Activated CD8-positive, alpha-beta T cell treated with anti-CD3 and anti-CD28 coated beads for 36 hours (primary cell): ENCODE data around the gene TYW1B. TPM values are rescaled to one million over a fixed set of nuclear protein-coding genes. Genes with fewer than 3 reads are reported as not detected.
"Not testable (repeated sequence)": the region's sequence is repeated elsewhere in the genome, so short reads cannot be mapped to it uniquely, and the experiment has no call there.

Experiments used
- ATAC-seq: fragments of 200-7000 bp; cut with Tn5 transposase; one replicate; pipeline ENCODE4 v1.10.0; 2021; ENCODE audit warnings: mild to moderate bottlenecking, moderate library complexity
- CTCF ChIA-PET: fragments of 350-600 bp; sonication (Branson Sonifier 250); formaldehyde crosslinking; loops from one replicate; lab custom pipeline; 2021; ENCODE audit warnings: antibody characterized with exemption; lab: Charles Lee
- POLR2A ChIA-PET: fragments of 350-600 bp; sonication (Branson Sonifier 250); formaldehyde crosslinking; loops from one replicate; lab custom pipeline; 2021; ENCODE audit warnings: antibody characterized with exemption; lab: Charles Lee
- DNase-seq: peaks from one replicate; pipeline ENCODE4 v3.0.0-alpha.2; 2020
- H3K27ac Mint-ChIP-seq: one replicate; pipeline ENCODE4 v1.8.0; 2021; ENCODE audit warnings: mild to moderate bottlenecking, mixed read lengths
- H3K27me3 Mint-ChIP-seq: one replicate; pipeline ENCODE4 v1.8.0; 2021; ENCODE audit warnings: mixed read lengths
- H3K36me3 Mint-ChIP-seq: one replicate; pipeline ENCODE4 v1.8.0; 2021; ENCODE audit warnings: low read depth, mixed read lengths
- H3K4me1 Mint-ChIP-seq: one replicate; pipeline ENCODE4 v1.8.0; 2021; ENCODE audit warnings: low read depth, mixed read lengths
- H3K4me3 Mint-ChIP-seq: one replicate; pipeline ENCODE4 v1.8.0; 2021; ENCODE audit warnings: mild to moderate bottlenecking, moderate library complexity, mixed read lengths
- H3K9me3 Mint-ChIP-seq: one replicate; pipeline ENCODE4 v1.8.0; 2021; ENCODE audit warnings: mixed read lengths
- CTCF ChIP-seq: fragments of 200-600 bp; IDR thresholded peaks from one replicate; pipeline ENCODE4 v1.8.0; 2022; ENCODE audit warnings: antibody characterized with exemption, mild to moderate bottlenecking
- intact Hi-C: fragments of 100-400 bp; cut with micrococcal nuclease; formaldehyde crosslinking; loops from one replicate; pipeline ENCODE4 v1.10.0; 2022
- total RNA-seq, 2 experiments: library from RNA; stranded (reverse); gene quantifications; one replicate each; pipeline ENCODE4 v1.2.3, GENCODE V29; 2021

Gene TYW1B
- total RNA-seq, 2 experiments from 2014 or later: 1.6 to 1.8 TPM

DNA sequence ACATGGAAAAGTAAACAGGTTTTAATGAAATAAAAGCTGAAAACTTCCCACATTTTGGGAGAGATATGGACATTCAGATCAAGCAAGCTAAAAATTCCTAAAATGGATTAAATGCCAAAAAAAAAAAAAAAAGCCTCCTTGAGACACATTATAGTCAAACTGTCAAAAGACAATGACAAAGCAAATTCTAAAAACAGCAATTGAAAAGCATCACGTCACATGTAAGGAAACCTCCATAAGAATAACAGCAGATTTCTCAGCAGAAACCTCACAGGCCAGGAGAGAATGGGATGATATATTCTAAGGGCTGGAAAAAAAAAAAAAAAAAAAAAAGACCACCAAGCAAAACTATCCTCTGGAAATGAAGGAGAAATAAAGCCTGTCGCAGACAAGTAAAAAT lies 97.2 kb downstream of the TYW1B start:
- CTCF ChIA-PET, H3K4me1 Mint-ChIP-seq, H3K27ac Mint-ChIP-seq, H3K27me3 Mint-ChIP-seq, intact Hi-C loops, DNase-seq, ATAC-seq, H3K4me3 Mint-ChIP-seq: not testable (repeated sequence)
- POLR2A ChIA-PET: interaction anchor here (0.9 kb wide), 1 partner anchor 19 kb away, joined by 3 read pairs; no protein-coding TSS in a partner anchor
- Mint-ChIP-seq H3K36me3 (peaks cover 59% of the 10 kb centered on the region), H3K9me3 (peaks cover 28% of the 10 kb centered on the region)

DNA sequence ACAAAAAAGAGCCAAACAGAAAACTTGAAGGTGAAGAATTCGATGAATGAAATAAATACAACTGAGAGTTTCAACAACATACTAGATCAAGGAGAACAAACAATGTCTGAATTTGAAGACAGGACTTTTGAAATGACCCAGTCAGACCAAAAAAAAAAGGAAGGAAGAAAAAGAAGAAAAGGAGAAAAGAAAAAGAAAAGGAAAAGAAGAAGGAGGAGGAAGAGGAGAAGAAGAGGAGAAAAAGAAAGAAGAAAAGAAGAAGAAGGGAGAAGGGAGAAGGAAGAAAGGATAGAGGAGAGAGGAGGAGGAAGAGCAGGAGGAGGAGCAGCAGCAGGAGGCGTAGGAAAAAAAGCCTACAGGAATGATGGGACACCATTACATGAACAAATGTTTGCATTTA lies 97.6 kb downstream of the TYW1B start:
- POLR2A ChIA-PET, H3K4me3 Mint-ChIP-seq, H3K4me1 Mint-ChIP-seq, ATAC-seq, H3K27me3 Mint-ChIP-seq, intact Hi-C loops, CTCF ChIA-PET, H3K27ac Mint-ChIP-seq, DNase-seq: not testable (repeated sequence)
- peaks cover 59% of the 10 kb centered on the region for H3K36me3 Mint-ChIP-seq
- peaks cover 28% of the 10 kb centered on the region for H3K9me3 Mint-ChIP-seq

DNA sequence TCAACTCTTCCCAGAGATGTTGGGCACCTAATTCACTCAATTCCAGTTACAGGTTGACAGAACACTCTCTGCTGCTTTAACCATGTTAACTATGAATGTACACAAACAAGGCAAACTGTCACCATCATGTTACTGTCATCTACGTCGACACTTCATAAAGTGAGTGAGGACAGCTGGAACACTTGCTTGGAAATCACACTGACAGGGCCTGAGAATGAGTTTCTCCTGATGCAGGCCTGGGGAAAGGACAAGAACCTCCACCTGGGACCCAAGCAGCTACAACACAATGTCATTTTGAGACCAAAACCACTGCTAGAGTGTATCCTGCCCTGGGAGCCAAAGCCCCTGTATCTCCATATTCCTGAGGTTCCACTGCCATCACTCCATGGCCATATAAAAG lies 98.9 kb downstream of the TYW1B start:
- H3K27ac Mint-ChIP-seq, POLR2A ChIA-PET, H3K4me1 Mint-ChIP-seq, ATAC-seq, H3K27me3 Mint-ChIP-seq, intact Hi-C loops, H3K4me3 Mint-ChIP-seq, DNase-seq, CTCF ChIA-PET: not testable (repeated sequence)
- Mint-ChIP-seq H3K9me3 (peaks cover 19% of the 10 kb centered on the region), H3K36me3 (peaks cover 50% of the 10 kb centered on the region)

- H3K9me3 Mint-ChIP-seq, intact Hi-C loops, H3K27ac Mint-ChIP-seq, ATAC-seq, H3K4me1 Mint-ChIP-seq, POLR2A ChIA-PET, H3K4me3 Mint-ChIP-seq, DNase-seq, H3K27me3 Mint-ChIP-seq, CTCF ChIA-PET: not testable (repeated sequence)
- peaks cover 25% of the 10 kb centered on the region for H3K36me3 Mint-ChIP-seq
Measured at GRCh38 chr7:72722694-72723093, 105.3 kb downstream of the TYW1B start.

DNA sequence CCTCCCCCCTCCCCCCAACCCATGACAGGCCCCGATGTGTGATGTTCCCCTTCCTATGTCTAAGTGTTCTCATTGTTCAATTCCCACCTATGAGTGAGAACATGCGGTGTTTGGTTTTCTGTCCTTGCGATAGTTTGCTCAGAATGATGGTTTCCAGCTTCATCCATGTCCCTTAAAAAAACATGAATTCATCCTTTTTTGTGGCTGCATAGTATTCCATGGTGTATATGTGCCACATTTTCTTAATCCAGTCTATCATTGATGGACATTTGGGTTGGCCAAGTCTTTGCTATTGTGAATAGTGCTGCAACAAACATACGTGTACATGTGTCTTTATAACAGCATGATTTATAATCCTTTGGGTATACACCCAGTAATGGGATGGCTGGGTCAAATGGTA lies 107.1 kb downstream of the TYW1B start:
- H3K4me3 Mint-ChIP-seq, intact Hi-C loops, H3K27me3 Mint-ChIP-seq, POLR2A ChIA-PET, ATAC-seq, DNase-seq, H3K27ac Mint-ChIP-seq, CTCF ChIA-PET, H3K9me3 Mint-ChIP-seq, H3K4me1 Mint-ChIP-seq: not testable (repeated sequence)
- peaks cover 16% of the 10 kb centered on the region for H3K36me3 Mint-ChIP-seq

DNA sequence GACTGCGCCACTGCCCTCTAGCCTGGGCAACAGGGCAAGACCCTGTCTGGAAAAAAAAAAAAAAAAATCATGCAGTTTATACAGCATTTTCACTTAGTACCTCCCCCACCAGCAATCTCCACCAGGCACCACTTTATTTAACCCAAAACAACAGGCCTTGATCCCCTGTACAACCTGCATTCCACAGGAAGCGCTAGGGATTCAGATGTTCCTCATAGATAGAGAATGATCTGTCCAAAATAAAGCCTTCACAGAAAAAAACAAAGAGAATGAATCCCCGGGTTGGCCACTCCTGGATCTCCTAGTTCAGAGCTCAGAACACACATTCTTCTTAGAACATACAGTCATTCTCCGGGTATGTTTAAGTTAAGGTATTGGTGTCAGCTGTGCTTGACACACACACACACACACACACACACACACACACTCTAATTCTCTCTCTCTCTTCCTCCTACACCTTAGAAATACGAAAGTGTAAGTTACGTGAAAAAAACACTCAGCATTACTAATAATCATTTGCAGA lies 110.7 kb downstream of the TYW1B start:
- H3K9me3 Mint-ChIP-seq, POLR2A ChIA-PET, H3K27me3 Mint-ChIP-seq, DNase-seq, H3K4me1 Mint-ChIP-seq, ATAC-seq, intact Hi-C loops, H3K4me3 Mint-ChIP-seq, CTCF ChIA-PET, H3K27ac Mint-ChIP-seq: not testable (repeated sequence)
- peaks cover 22% of the 10 kb centered on the region for H3K36me3 Mint-ChIP-seq

DNA sequence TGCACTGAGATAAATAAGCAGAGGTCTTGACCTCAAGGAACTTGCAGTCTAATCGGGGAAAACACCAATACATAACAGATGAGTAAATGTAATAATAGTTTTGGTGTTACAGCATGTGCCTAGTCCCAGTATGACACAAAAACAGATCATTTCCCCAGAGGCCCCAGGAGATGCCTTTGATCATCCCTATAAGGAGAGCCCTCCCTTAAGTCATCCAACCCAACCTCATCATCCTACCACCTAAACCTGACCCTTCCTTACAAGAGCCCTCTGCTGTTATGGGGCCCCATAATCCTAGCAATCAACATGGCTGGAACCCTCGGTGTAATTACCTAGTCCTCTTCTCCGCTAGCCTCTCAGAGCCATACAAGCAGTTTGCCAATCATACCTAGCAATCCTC lies 116.1 kb downstream of the TYW1B start:
- H3K9me3 Mint-ChIP-seq, POLR2A ChIA-PET, H3K4me3 Mint-ChIP-seq: not testable (repeated sequence)

DNA sequence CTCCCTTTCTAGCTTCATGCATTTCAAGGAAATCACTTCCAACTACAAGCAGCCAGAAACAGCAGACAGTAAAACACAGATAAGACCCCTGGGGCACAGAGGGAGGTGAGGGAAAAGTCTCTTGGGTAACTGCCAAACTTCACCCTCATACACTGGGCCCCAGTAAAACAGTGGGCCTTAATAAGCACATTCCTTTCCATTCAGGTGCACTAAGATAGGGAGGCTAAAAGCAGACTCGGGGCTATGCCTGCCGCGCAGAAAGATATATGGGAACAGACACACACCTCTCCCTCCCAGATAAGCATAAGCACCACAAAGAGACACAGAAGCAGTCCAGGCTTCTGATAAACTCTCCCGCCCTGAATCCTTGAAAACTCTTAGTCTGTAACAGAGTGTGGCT lies 117.0 kb downstream of the TYW1B start:
- H3K27ac Mint-ChIP-seq: no peak overlapping the region
- no peak for ATAC-seq
- no peaks in the 10 kb centered on the region for H3K4me1 Mint-ChIP-seq
- H3K4me3 Mint-ChIP-seq: no peak overlapping the region
- TF ChIP-seq CTCF: no peak
- POLR2A ChIA-PET: no interaction called here
- H3K36me3 Mint-ChIP-seq: peaks cover 45% of the 10 kb centered on the region
- no peaks in the 10 kb centered on the region for H3K27me3 Mint-ChIP-seq
- H3K9me3 Mint-ChIP-seq: peaks cover 4% of the 10 kb centered on the region
- CTCF ChIA-PET: no interaction called here
- intact Hi-C loops: no loop called here
- no peak for DNase-seq

More for the DNA sequence above, 116.1 kb downstream of the TYW1B start:
- ATAC-seq, DNase-seq, CTCF ChIA-PET, intact Hi-C loops, H3K4me1 Mint-ChIP-seq, H3K27ac Mint-ChIP-seq, H3K27me3 Mint-ChIP-seq: not testable (repeated sequence)
- H3K36me3 Mint-ChIP-seq: peaks cover 43% of the 10 kb centered on the region
